SU-DHL-6 (cell line): Measurements from ENCODE around the gene PTH2.

Experiments used
- EZH2phosphoT487 ChIP-seq: fragments of 200-600 bp; sonication (generic), shearing (Covaris generic); conservative IDR thresholded peaks from 2 replicates; pipeline ENCODE4 v1.6.1; 2018; ENCODE audit warnings: mild to moderate bottlenecking, antibody characterized with exemption, low read length, moderate library complexity, mixed read lengths
- TF ChIP-seq, protein P1 (sequence below): fragments of 200-600 bp; sonication (generic); IDR thresholded peaks from one replicate; pipeline ENCODE4 v1.5.1; 2017; ENCODE audit warnings: antibody characterized with exemption, mild to moderate bottlenecking, low read length, moderate library complexity; ENCODE audit not compliant: insufficient read depth, poor library complexity, severe bottlenecking

GRCh38 chr19:49425922-49426592, 2.8 kb upstream of the PTH2 start:
- TF ChIP-seq, protein P1, sequence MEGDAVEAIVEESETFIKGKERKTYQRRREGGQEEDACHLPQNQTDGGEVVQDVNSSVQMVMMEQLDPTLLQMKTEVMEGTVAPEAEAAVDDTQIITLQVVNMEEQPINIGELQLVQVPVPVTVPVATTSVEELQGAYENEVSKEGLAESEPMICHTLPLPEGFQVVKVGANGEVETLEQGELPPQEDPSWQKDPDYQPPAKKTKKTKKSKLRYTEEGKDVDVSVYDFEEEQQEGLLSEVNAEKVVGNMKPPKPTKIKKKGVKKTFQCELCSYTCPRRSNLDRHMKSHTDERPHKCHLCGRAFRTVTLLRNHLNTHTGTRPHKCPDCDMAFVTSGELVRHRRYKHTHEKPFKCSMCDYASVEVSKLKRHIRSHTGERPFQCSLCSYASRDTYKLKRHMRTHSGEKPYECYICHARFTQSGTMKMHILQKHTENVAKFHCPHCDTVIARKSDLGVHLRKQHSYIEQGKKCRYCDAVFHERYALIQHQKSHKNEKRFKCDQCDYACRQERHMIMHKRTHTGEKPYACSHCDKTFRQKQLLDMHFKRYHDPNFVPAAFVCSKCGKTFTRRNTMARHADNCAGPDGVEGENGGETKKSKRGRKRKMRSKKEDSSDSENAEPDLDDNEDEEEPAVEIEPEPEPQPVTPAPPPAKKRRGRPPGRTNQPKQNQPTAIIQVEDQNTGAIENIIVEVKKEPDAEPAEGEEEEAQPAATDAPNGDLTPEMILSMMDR: no peak
- no peak for TF ChIP-seq EZH2phosphoT487
